Measurements from ENCODE around the gene CTBP1.
A peak's percentile ranks its signal among the peaks of the same experiment; 100 is the strongest.

CTBP1 gene

DNA sequence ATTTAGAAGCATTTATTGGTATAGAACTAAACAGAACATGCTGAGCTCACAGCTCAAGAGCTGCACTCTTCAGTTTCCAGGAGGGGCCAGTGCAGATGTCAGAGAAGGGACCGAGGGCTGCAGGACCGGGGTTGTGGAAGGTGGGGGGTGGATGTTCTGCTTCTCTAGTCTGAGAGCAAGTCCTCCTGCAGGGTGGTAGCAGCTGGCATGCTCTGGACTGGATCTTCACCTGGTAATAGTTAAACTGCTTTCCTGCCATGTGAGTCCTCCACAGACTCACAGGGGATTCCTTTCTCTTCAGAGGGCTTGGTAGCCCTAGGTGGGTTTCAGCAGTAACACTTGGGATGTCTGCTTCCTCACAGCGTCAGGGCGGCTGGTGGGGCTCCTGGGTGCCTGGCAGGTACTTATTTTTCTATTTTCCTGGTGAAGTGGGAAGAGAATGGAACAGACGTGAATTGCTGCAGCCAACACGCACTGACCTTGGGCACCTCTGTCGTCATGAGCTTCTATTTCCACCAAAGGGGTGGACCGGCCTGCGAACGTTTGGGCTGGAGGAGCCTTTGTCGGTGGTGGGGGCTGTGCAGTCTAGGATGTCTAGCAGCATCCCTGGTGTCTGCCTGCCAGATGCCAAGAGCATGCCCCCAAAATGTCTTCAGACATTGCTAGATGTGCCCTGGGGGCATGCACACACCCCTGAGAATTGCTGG lies 43.2 kb upstream of the CTBP1 start:
- no peaks in the 10 kb centered on the region for H3K9me3 ChIP-seq (ENCODE audit: control insufficient read depth, low read depth, low read length)
- peaks cover 6% of the 10 kb centered on the region for H3K4me1 ChIP-seq (ENCODE audit: control insufficient read depth, low read depth, low read length)
- no peak overlapping the region for H3K27ac ChIP-seq (ENCODE audit: low read length)
- no peak overlapping the region for H3K9ac ChIP-seq (ENCODE audit: low read length)
- no peaks in the 10 kb centered on the region for H3K27me3 ChIP-seq (ENCODE audit: control insufficient read depth, insufficient read depth, low read length)
- no peak overlapping the region for H3K4me3 ChIP-seq (ENCODE audit: low read length)
- H3K36me3 ChIP-seq (ENCODE audit: control insufficient read depth, low read depth, low read length) = no peaks in the 10 kb centered on the region

DNA sequence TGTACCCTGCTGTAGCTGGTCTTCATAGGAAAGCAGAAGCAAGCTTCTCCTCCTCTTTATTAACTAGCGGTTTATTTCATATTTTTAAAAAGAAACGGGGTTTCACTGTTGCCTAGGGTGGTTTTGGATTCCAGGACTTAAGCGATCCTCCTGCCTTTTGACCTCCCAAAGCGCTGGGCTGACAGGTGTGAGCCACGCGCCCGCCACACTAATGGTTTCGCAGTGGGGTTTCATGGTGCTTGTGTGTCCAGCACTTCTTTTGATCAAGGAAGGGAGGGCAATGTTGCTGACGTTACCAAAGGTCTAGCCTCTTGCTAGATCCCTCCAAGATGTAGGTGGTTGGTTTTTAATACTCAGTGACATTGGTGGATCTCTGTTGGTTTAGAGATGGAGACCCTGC lies 42.2 kb upstream of the CTBP1 start:
- Histone ChIP-seq H3K27ac (ENCODE audit: low read length) (no peak overlapping the region), H3K9me3 (ENCODE audit: control insufficient read depth, low read depth, low read length) (no peaks in the 10 kb centered on the region), H3K9ac (ENCODE audit: low read length) (peak overlapping the region; percentile 84), H3K4me1 (ENCODE audit: control insufficient read depth, low read depth, low read length) (peaks cover 3% of the 10 kb centered on the region), H3K36me3 (ENCODE audit: control insufficient read depth, low read depth, low read length) (no peaks in the 10 kb centered on the region), H3K4me3 (ENCODE audit: low read length) (peak overlapping the region; percentile 76), H3K27me3 (ENCODE audit: control insufficient read depth, insufficient read depth, low read length) (no peaks in the 10 kb centered on the region)

DNA sequence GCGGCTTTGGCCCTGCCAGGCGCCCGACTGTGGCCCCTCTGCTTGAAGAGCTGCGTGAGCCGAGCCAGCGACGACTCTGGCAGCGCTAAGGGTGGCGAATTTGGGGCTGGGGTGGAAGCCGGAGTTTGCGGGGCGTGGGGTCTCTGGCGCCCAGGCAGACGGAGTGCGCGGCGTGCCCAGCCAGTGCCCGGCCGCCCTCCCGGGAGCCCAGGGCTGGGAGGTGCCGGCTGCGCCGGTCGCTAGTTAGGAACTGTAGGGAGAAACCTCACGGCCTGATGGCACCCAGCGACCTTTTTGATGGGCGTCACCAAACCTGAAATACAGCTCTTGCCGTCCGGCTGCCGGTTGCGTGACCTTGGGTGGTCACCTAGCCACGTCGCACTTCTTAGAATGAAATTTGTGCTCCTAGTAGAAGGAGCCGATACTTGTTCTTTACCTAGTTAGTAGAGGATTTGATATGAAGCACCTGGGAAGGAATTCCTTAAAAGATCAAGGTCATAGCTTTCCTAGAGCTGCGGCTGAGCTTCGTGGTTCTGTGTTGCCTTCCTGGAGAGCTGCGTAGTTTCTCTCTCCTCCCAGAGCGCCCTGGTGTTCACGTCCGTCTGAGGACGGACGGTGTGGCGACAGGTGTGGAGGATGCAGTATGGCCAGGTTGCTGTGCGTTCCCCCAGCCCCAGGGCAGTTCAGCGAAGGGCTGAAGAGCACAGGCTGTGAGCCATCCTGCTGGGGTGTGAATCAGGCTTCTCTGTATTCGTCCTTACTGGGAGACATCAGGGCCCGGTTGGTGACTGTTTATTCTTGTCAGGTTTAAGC lies 41.4 kb upstream of the CTBP1 start:
- Histone ChIP-seq H3K27ac (ENCODE audit: low read length) (peak overlapping the region; percentile 3), H3K9ac (ENCODE audit: low read length) (peak overlapping the region; percentile 84), H3K27me3 (ENCODE audit: control insufficient read depth, insufficient read depth, low read length) (no peaks in the 10 kb centered on the region), H3K9me3 (ENCODE audit: control insufficient read depth, low read depth, low read length) (no peaks in the 10 kb centered on the region), H3K4me3 (ENCODE audit: low read length) (peak overlapping the region; percentile 76), H3K36me3 (ENCODE audit: control insufficient read depth, low read depth, low read length) (no peaks in the 10 kb centered on the region), H3K4me1 (ENCODE audit: control insufficient read depth, low read depth, low read length) (peaks cover 3% of the 10 kb centered on the region)

GRCh38 chr4:1289207-1290164 lies 40.6 kb upstream of the CTBP1 start, which contains the start of gene MAEA:
MAEA (plus strand) TSS chr4:1289891; CDS start chr4:1289914, 23 bp downstream.
- peaks cover 3% of the 10 kb centered on the region for H3K4me1 ChIP-seq (ENCODE audit: control insufficient read depth, low read depth, low read length)
- peak within 1 kb of the TSS; percentile 84 for H3K9ac ChIP-seq (ENCODE audit: low read length)
- no peaks in the 10 kb centered on the region for H3K36me3 ChIP-seq (ENCODE audit: control insufficient read depth, low read depth, low read length)
- H3K27me3 ChIP-seq (ENCODE audit: control insufficient read depth, insufficient read depth, low read length) = no peaks in the 10 kb centered on the region
- peak within 1 kb of the TSS; percentile 76 for H3K4me3 ChIP-seq (ENCODE audit: low read length)
- H3K9me3 ChIP-seq (ENCODE audit: control insufficient read depth, low read depth, low read length) = no peaks in the 10 kb centered on the region
- H3K27ac ChIP-seq (ENCODE audit: low read length) = peak within 1 kb of the TSS; percentile 33

DNA sequence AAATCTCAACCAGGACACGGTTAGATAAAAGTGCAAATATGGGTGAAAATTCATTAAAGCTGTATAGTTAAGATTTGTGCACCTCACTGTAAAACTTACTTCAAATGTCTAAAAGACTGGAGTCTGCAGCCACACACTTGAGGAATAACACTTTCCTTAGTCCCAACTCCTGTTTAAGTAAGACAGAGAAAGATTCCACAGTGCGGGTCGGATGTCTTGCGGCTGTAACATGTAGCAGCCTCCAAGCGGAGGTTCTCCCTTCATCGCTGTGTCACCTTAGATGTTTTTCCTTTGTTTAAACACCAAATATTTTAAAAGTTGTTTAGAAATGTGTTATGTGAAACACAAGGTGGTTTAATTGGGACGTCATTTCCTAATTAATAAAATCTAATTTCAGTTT lies 39.9 kb upstream of the CTBP1 start:
- no peaks in the 10 kb centered on the region for H3K36me3 ChIP-seq (ENCODE audit: control insufficient read depth, low read depth, low read length)
- no peaks in the 10 kb centered on the region for H3K27me3 ChIP-seq (ENCODE audit: control insufficient read depth, insufficient read depth, low read length)
- peak overlapping the region; percentile 33 for H3K27ac ChIP-seq (ENCODE audit: low read length)
- H3K9me3 ChIP-seq (ENCODE audit: control insufficient read depth, low read depth, low read length) = no peaks in the 10 kb centered on the region
- peak overlapping the region; percentile 76 for H3K4me3 ChIP-seq (ENCODE audit: low read length)
- peak overlapping the region; percentile 84 for H3K9ac ChIP-seq (ENCODE audit: low read length)
- peaks cover 3% of the 10 kb centered on the region for H3K4me1 ChIP-seq (ENCODE audit: control insufficient read depth, low read depth, low read length)

GRCh38 chr4:1285790-1286553 lies 37.0 kb upstream of the CTBP1 start:
- Histone ChIP-seq H3K4me1 (ENCODE audit: control insufficient read depth, low read depth, low read length) (peaks cover 3% of the 10 kb centered on the region), H3K9ac (ENCODE audit: low read length) (no peak overlapping the region), H3K27me3 (ENCODE audit: control insufficient read depth, insufficient read depth, low read length) (no peaks in the 10 kb centered on the region), H3K36me3 (ENCODE audit: control insufficient read depth, low read depth, low read length) (no peaks in the 10 kb centered on the region), H3K4me3 (ENCODE audit: low read length) (no peak overlapping the region), H3K9me3 (ENCODE audit: control insufficient read depth, low read depth, low read length) (no peaks in the 10 kb centered on the region), H3K27ac (ENCODE audit: low read length) (no peak overlapping the region)

- H3K9ac ChIP-seq (ENCODE audit: low read length) = no peak overlapping the region
- H3K27ac ChIP-seq (ENCODE audit: low read length) = no peak overlapping the region
- no peaks in the 10 kb centered on the region for H3K27me3 ChIP-seq (ENCODE audit: control insufficient read depth, insufficient read depth, low read length)
- H3K36me3 ChIP-seq (ENCODE audit: control insufficient read depth, low read depth, low read length) = no peaks in the 10 kb centered on the region
- H3K9me3 ChIP-seq (ENCODE audit: control insufficient read depth, low read depth, low read length) = no peaks in the 10 kb centered on the region
- H3K4me1 ChIP-seq (ENCODE audit: control insufficient read depth, low read depth, low read length) = no peaks in the 10 kb centered on the region
- H3K4me3 ChIP-seq (ENCODE audit: low read length) = no peak overlapping the region
Observed at GRCh38 chr4:1285151-1285789, 36.3 kb upstream of the CTBP1 start.

GRCh38 chr4:1283711-1284110 lies 34.8 kb upstream of the CTBP1 start:
- Histone ChIP-seq H3K27ac (ENCODE audit: low read length) (no peak overlapping the region), H3K27me3 (ENCODE audit: control insufficient read depth, insufficient read depth, low read length) (no peaks in the 10 kb centered on the region), H3K9ac (ENCODE audit: low read length) (no peak overlapping the region)

GRCh38 chr4:1279253-1279652 lies 30.3 kb upstream of the CTBP1 start:
- no peak overlapping the region for H3K4me3 ChIP-seq (ENCODE audit: low read length)

More at GRCh38 chr4:1283711-1284110, 34.8 kb upstream of the CTBP1 start:
- H3K4me1 ChIP-seq (ENCODE audit: control insufficient read depth, low read depth, low read length) = no peaks in the 10 kb centered on the region
- no peak overlapping the region for H3K4me3 ChIP-seq (ENCODE audit: low read length)
- no peaks in the 10 kb centered on the region for H3K36me3 ChIP-seq (ENCODE audit: control insufficient read depth, low read depth, low read length)
- no peaks in the 10 kb centered on the region for H3K9me3 ChIP-seq (ENCODE audit: control insufficient read depth, low read depth, low read length)

More at GRCh38 chr4:1279253-1279652, 30.3 kb upstream of the CTBP1 start:
- no peaks in the 10 kb centered on the region for H3K9me3 ChIP-seq (ENCODE audit: control insufficient read depth, low read depth, low read length)
- H3K9ac ChIP-seq (ENCODE audit: low read length) = no peak overlapping the region
- no peaks in the 10 kb centered on the region for H3K4me1 ChIP-seq (ENCODE audit: control insufficient read depth, low read depth, low read length)
- no peaks in the 10 kb centered on the region for H3K27me3 ChIP-seq (ENCODE audit: control insufficient read depth, insufficient read depth, low read length)
- no peak overlapping the region for H3K27ac ChIP-seq (ENCODE audit: low read length)
- no peaks in the 10 kb centered on the region for H3K36me3 ChIP-seq (ENCODE audit: control insufficient read depth, low read depth, low read length)

All from iPS-18a (cell line).